B cell (primary cell): ENCODE measurements around the gene SLC4A5. TPM values are rescaled to one million over a fixed set of nuclear protein-coding genes. Genes with fewer than 3 reads are reported as not detected.

Source experiments
- ATAC-seq: fragments of 200-7000 bp; cut with Tn5 transposase; one replicate; pipeline ENCODE4 v1.10.0; 2021; ENCODE audit warnings: low read depth, mild to moderate bottlenecking, moderate number of reproducible peaks, moderate library complexity
- CTCF ChIA-PET: fragments of 350-600 bp; sonication (Branson Sonifier 250); formaldehyde crosslinking; loops from one replicate; lab custom pipeline; 2021; ENCODE audit warnings: antibody characterized with exemption, inconsistent platforms; lab: Charles Lee
- POLR2A ChIA-PET: fragments of 350-600 bp; sonication (Branson Sonifier 250); formaldehyde crosslinking; loops from one replicate; lab custom pipeline; 2021; ENCODE audit warnings: antibody characterized with exemption; lab: Charles Lee
- DNase-seq: peaks from one replicate; pipeline ENCODE4 v3.0.0; 2013
- H2AFZ ChIP-seq: 2 replicates; pipeline ENCODE4 v1.6.1; 2012; ENCODE audit warnings: mild to moderate bottlenecking, low read depth, low read length; ENCODE audit not compliant: insufficient read depth, poor library complexity, severe bottlenecking
- H3K27ac ChIP-seq, 2 donors: 1 replicate in 1 of 2; 2 replicates in 1 of 2; pipeline ENCODE4 v1.5.1; 2012 to 2013; ENCODE audit warnings: low read length in 2 of 2, mild to moderate bottlenecking in 2 of 2, moderate library complexity in 1 of 2
- H3K27me3 ChIP-seq, 4 experiments: fragments of 200-600 bp in 1 of 4; sonication (generic) in 1 of 4; replicated peaks in 1 of 4; 1 replicate in 2 of 4; 2 replicates in 2 of 4; pipeline versions ENCODE4 v1.6.1 to v1.7.0; 2013 to 2016; ENCODE audit warnings: low read length in 3 of 4, mild to moderate bottlenecking in 2 of 4, mixed read lengths in 1 of 4, moderate library complexity in 1 of 4; ENCODE audit not compliant: insufficient read depth in 4 of 4, control insufficient read depth in 3 of 4; ENCODE audit errors: control extremely low read depth in 1 of 4
- H3K36me3 ChIP-seq, 2 experiments: replicated peaks in 1 of 2; 1 replicate in 1 of 2; 2 replicates in 1 of 2; pipeline versions ENCODE4 v1.6.1 to v1.7.1; 2013; ENCODE audit warnings: low read length in 1 of 2; ENCODE audit not compliant: insufficient read depth in 2 of 2, control insufficient read depth in 1 of 2; ENCODE audit errors: control extremely low read depth in 1 of 2, extremely low read depth in 1 of 2
- H3K4me1 ChIP-seq, 2 donors: fragments of 200-600 bp in 1 of 2; sonication (generic) in 1 of 2; 1 replicate in 1 of 2; 2 replicates in 1 of 2; pipeline versions ENCODE4 v1.5.1 to v1.6.1; 2013 to 2017; ENCODE audit warnings: low read length in 2 of 2; ENCODE audit not compliant: control insufficient read depth in 2 of 2, insufficient read depth in 2 of 2
- H3K4me2 ChIP-seq: replicated peaks from 2 replicates; pipeline ENCODE3; 2012; ENCODE audit warnings: mild to moderate bottlenecking, low read depth, low read length; ENCODE audit not compliant: poor library complexity, severe bottlenecking
- H3K4me3 ChIP-seq, 5 experiments: fragments of 200-600 bp in 1 of 5; sonication (generic) in 1 of 5; 1 replicate in 3 of 5; 2 replicates in 2 of 5; pipeline versions ENCODE4 v1.5.1 to v1.7.0; 2011 to 2016; ENCODE audit warnings: low read length in 4 of 5, mild to moderate bottlenecking in 4 of 5, low read depth in 2 of 5, control low read depth in 1 of 5, moderate library complexity in 1 of 5; ENCODE audit not compliant: insufficient read depth in 1 of 5; ENCODE audit errors: control extremely low read depth in 1 of 5, extremely low read depth in 1 of 5
- H3K79me2 ChIP-seq: fragments of 200-600 bp; sonication (generic); one replicate; pipeline ENCODE4 v1.6.0; 2016; ENCODE audit warnings: low read length; ENCODE audit not compliant: control insufficient read depth, insufficient read depth
- H3K9ac ChIP-seq: fragments of 200-600 bp; sonication (generic); 2 replicates; pipeline ENCODE4 v1.6.1; 2017; ENCODE audit warnings: mild to moderate bottlenecking, low read length, moderate library complexity
- H3K9me3 ChIP-seq, 3 donors: one replicate each; pipeline versions ENCODE4 v1.6.1 to v1.7.1; 2013; ENCODE audit warnings: low read length in 2 of 3; ENCODE audit not compliant: control insufficient read depth in 2 of 3, insufficient read depth in 1 of 3; ENCODE audit errors: control extremely low read depth in 1 of 3
- H4K20me1 ChIP-seq: 2 replicates; pipeline ENCODE4 v1.6.0; 2012; ENCODE audit warnings: mild to moderate bottlenecking, low read length; ENCODE audit not compliant: insufficient read depth, control insufficient read depth, poor library complexity, severe bottlenecking
- H3K27ac Mint-ChIP-seq: one replicate; pipeline ENCODE4 v1.8.0; 2021; ENCODE audit warnings: mixed read lengths
- H3K27me3 Mint-ChIP-seq: one replicate; pipeline ENCODE4 v1.8.0; 2021; ENCODE audit warnings: mixed read lengths
- H3K4me1 Mint-ChIP-seq: one replicate; pipeline ENCODE4 v1.8.0; 2021; ENCODE audit warnings: mixed read lengths
- H3K4me3 Mint-ChIP-seq: one replicate; pipeline ENCODE4 v1.8.0; 2021; ENCODE audit warnings: mixed read lengths
- H3K9me3 Mint-ChIP-seq: one replicate; pipeline ENCODE4 v1.8.0; 2022; ENCODE audit warnings: mixed read lengths; ENCODE audit not compliant: insufficient read depth
- CTCF ChIP-seq: fragments of 200-600 bp; IDR thresholded peaks from one replicate; pipeline ENCODE4 v1.8.0; 2022; ENCODE audit warnings: antibody characterized with exemption, mild to moderate bottlenecking
- EZH2 ChIP-seq: IDR thresholded peaks from 2 replicates; pipeline ENCODE4 v1.6.1; 2012; ENCODE audit warnings: borderline replicate concordance, low read depth, mild to moderate bottlenecking, moderate library complexity, low read length; ENCODE audit not compliant: insufficient read depth, poor library complexity, severe bottlenecking
- WGBS: methylation state at CpG from one replicate; pipeline ENCODE4 v1.1.5; 2013; ENCODE audit warnings: missing lambda C conversion rate; ENCODE audit not compliant: insufficient coverage; 5-methylcytosine and 5-hydroxymethylcytosine counted together
- intact Hi-C: fragments of 100-400 bp; cut with micrococcal nuclease; formaldehyde crosslinking; loops from one replicate; pipeline ENCODE4 v1.10.0; 2022
- polyA plus RNA-seq: library from polyadenylated mRNA; depleted of rRNA; stranded (reverse); fragments of >200 nt; gene quantifications from 2 replicates; pipeline ENCODE4 v1.2.3, GENCODE V29; 2012
- total RNA-seq, 2 donors: library from RNA; stranded (reverse); fragments of 120-200 nt in 1 of 2; gene quantifications; 1 replicate in 1 of 2; 2 replicates in 1 of 2; pipeline versions ENCODE4 v1.2.3 to v1.2.4, GENCODE V29; 2013 to 2022

SLC4A5 gene
- total and polyA plus RNA-seq, 2 donors (not counting 1 experiment from before 2014, with no cell fraction given) = 3.3 to 9.7 TPM

GRCh38 chr2:74225698-74226459, 117.3 kb downstream of the SLC4A5 start:
- Histone ChIP-seq H3K27me3 (no peaks in the 10 kb centered on the region), H4K20me1 (no peaks in the 10 kb centered on the region), H3K9me3 (no peaks in the 10 kb centered on the region), H3K4me2 (no peak overlapping the region), H3K9ac (no peak overlapping the region), H3K36me3 (peaks cover 0 to 2% of the 10 kb centered on the region in 2 experiments), H3K79me2 (no peaks in the 10 kb centered on the region), H3K4me3 (no peak overlapping the region), H3K4me1 (no peaks in the 10 kb centered on the region), H2AFZ (no peak overlapping the region), H3K27ac (no peak overlapping the region)
- WGBS = 86% methylated on average over 1 of the region's 4 CpGs
- intact Hi-C loops = no loop called here
- Mint-ChIP-seq H3K4me3 (no peak overlapping the region), H3K27me3 (no peaks in the 10 kb centered on the region), H3K9me3 (no peaks in the 10 kb centered on the region), H3K4me1 (no peaks in the 10 kb centered on the region), H3K27ac (no peak overlapping the region)
- TF ChIP-seq CTCF = no peak
- TF ChIP-seq EZH2 = no peak
- ChIA-PET POLR2A (no interaction called here), CTCF (interaction anchor here (1.1 kb wide), 1 partner anchor 109 kb away, joined by 3 read pairs; no protein-coding TSS in a partner anchor)
- ATAC-seq (no peak), DNase-seq (no peak)
